ENCODE data around the gene NAIF1. TPM values are rescaled to one million over a fixed set of nuclear protein-coding genes. Genes with fewer than 3 reads are reported as not detected.

Gene NAIF1
- total RNA-seq, 1 donor from 2014 or later, result 14.2 TPM

GRCh38 chr9:128094950-128095544 lies 27.9 kb upstream of the NAIF1 start:
- no peaks in the 10 kb centered on the region for H3K27me3 ChIP-seq (ENCODE audit: control insufficient read depth, insufficient read depth, low read length)
- H3K36me3 ChIP-seq (ENCODE audit: control insufficient read depth, insufficient read depth, low read length), result no peaks in the 10 kb centered on the region
- no peak for TF ChIP-seq CTCF (IDR thresholded peaks at IDR 0.05; ENCODE audit: insufficient read depth, low read length, poor library complexity, severe bottlenecking)
- H3K4me3 ChIP-seq (ENCODE audit: low read depth, low read length), result no peak overlapping the region
- DNase-seq (ENCODE audit: low read depth), result no peak

- TF ChIP-seq CTCF (IDR thresholded peaks at IDR 0.05; ENCODE audit: insufficient read depth, low read length, poor library complexity, severe bottlenecking), result no peak
- no peak overlapping the region for H3K4me3 ChIP-seq (ENCODE audit: low read depth, low read length)
Observed at GRCh38 chr9:128094166-128094949, 27.2 kb upstream of the NAIF1 start.

GRCh38 chr9:128093011-128093410 lies 25.9 kb upstream of the NAIF1 start:
- Histone ChIP-seq H3K4me3 (ENCODE audit: low read depth, low read length) (no peak overlapping the region), H3K36me3 (ENCODE audit: control insufficient read depth, insufficient read depth, low read length) (no peaks in the 10 kb centered on the region), H3K27me3 (ENCODE audit: control insufficient read depth, insufficient read depth, low read length) (no peaks in the 10 kb centered on the region)
- TF ChIP-seq CTCF (IDR thresholded peaks at IDR 0.05; ENCODE audit: insufficient read depth, low read length, poor library complexity, severe bottlenecking), result no peak
- DNase-seq (ENCODE audit: low read depth), result no peak

More at GRCh38 chr9:128094166-128094949, 27.2 kb upstream of the NAIF1 start:
- no peaks in the 10 kb centered on the region for H3K27me3 ChIP-seq (ENCODE audit: control insufficient read depth, insufficient read depth, low read length)
- DNase-seq (ENCODE audit: low read depth), result peak; percentile 93
- no peaks in the 10 kb centered on the region for H3K36me3 ChIP-seq (ENCODE audit: control insufficient read depth, insufficient read depth, low read length)

- no peak for TF ChIP-seq CTCF (IDR thresholded peaks at IDR 0.05; ENCODE audit: insufficient read depth, low read length, poor library complexity, severe bottlenecking)
- no peaks in the 10 kb centered on the region for H3K27me3 ChIP-seq (ENCODE audit: control insufficient read depth, insufficient read depth, low read length)
- no peak for DNase-seq (ENCODE audit: low read depth)
- no peak overlapping the region for H3K4me3 ChIP-seq (ENCODE audit: low read depth, low read length)
- H3K36me3 ChIP-seq (ENCODE audit: control insufficient read depth, insufficient read depth, low read length), result no peaks in the 10 kb centered on the region
Observed at GRCh38 chr9:128092199-128092977, 25.3 kb upstream of the NAIF1 start.

- no peak overlapping the region for H3K4me3 ChIP-seq (ENCODE audit: low read depth, low read length)
- no peaks in the 10 kb centered on the region for H3K36me3 ChIP-seq (ENCODE audit: control insufficient read depth, insufficient read depth, low read length)
- H3K27me3 ChIP-seq (ENCODE audit: control insufficient read depth, insufficient read depth, low read length), result no peaks in the 10 kb centered on the region
- no peak for TF ChIP-seq CTCF (IDR thresholded peaks at IDR 0.05; ENCODE audit: insufficient read depth, low read length, poor library complexity, severe bottlenecking)
- DNase-seq (ENCODE audit: low read depth), result no peak
Observed at GRCh38 chr9:128091571-128091970, 24.5 kb upstream of the NAIF1 start.
